ENCODE results near the gene AHCYL1. TPM values are rescaled to one million over a fixed set of nuclear protein-coding genes. Genes with fewer than 3 reads are reported as not detected.
"Not testable (repeated sequence)": the region's sequence is repeated elsewhere in the genome, so short reads cannot be mapped to it uniquely, and the experiment has no call there.

AHCYL1 gene
- 36.6 and 37.6 TPM in 2 replicates for total RNA-seq (2014; rRNA removed; shearing (Covaris generic))

- DNase-seq (ENCODE audit: low spot score): peak; percentile 98
These were observed at the start of gene AHCYL1 for GRCh38 chr1:109984456-109985246. TSS of gene AHCYL1 (plus strand) at chr1:109984765. CDS start at chr1:109985053, 288 bp downstream.

GRCh38 chr1:109935451-109935900 lies 49.1 kb upstream of the AHCYL1 start:
- no peak for DNase-seq (ENCODE audit: low spot score)

DNA sequence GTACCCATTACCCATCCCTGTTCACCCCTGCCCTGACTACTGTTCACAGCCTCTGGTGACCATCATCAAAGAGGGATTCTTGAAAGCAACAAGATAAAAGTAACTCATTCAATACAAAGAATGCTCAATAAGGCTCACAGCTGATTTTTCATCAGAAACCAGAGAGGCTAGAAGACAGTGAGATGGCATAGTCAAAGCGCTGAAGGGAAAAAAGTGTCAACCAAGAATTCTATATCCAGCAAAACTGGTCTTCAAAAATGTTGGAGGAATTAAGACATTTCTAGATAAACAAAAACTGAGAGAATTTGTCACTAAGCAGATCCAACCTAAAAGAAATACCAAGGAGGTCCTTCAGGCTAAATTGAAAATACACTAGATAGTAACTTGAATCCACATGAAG lies 46.8 kb upstream of the AHCYL1 start:
- DNase-seq (ENCODE audit: low spot score): no peak

DNA sequence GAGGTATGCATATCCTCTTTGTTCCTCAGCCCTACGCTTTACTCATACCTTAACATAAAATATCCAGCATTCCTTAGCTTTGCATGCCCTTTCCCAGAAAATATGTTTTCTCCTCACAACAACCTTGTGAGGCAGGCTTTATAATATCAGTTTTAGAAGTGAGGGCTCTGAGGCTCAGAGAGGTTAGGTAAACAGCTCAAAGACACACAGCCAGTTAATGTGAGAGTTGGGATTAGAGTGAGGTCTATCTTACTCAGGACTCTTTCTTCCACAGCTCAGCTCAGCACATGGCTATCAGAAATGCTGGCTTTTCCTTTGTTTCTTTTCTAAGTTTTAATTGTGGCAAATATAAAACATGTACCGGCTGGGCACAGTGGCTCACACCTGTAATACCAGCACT lies 46.0 kb upstream of the AHCYL1 start:
- no peak for DNase-seq (ENCODE audit: low spot score)

- no peak for DNase-seq (ENCODE audit: low spot score)
These were observed 42.1 kb upstream of the AHCYL1 start for GRCh38 chr1:109942434-109942833.

DNA sequence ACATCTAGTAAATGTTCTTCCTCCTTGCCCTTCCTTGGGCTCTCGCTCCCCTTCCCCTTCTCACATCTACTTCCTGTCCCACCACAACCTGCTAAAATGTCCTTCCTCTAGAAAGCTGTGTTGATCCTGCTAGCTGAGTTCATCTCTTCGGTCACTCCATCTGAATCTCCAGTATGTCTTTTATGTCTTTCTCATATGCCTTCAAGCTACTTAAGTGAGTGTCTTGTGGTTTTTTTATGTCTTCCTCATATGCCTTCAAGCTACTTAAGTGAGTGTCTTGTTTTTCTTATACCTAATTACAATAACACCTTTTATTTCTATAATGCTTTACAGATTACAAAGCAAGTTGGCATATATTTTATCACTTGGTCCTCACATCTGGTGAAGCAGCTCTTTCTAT lies 40.0 kb upstream of the AHCYL1 start:
- no peak for DNase-seq (ENCODE audit: low spot score)

- DNase-seq (ENCODE audit: low spot score): no peak
These were observed 38.1 kb upstream of the AHCYL1 start for GRCh38 chr1:109946511-109946910.

- DNase-seq (ENCODE audit: low spot score): no peak
These were observed 36.8 kb upstream of the AHCYL1 start for GRCh38 chr1:109947582-109948284.

DNA sequence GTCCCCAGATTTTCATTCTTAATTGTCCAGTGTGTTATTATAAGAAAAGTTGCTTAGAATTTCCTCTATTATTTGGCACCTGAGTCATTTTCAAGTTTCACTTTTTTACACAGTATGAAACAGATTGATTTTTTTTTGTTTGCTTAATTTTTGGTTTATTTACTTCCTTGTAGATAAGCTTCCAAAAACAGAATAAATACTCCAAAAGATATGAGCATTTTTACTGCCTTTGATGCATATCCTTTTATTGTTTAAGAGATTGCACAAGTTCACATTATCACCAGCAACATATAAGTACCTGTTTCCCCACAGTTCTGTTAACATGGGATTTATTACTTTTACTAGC lies 36.3 kb upstream of the AHCYL1 start:
- no peak for DNase-seq (ENCODE audit: low spot score)

- DNase-seq (ENCODE audit: low spot score): no peak
These were observed 34.5 kb upstream of the AHCYL1 start for GRCh38 chr1:109950038-109950437.

- DNase-seq (ENCODE audit: low spot score): no peak
These were observed 34.1 kb upstream of the AHCYL1 start for GRCh38 chr1:109950509-109950908.

DNA sequence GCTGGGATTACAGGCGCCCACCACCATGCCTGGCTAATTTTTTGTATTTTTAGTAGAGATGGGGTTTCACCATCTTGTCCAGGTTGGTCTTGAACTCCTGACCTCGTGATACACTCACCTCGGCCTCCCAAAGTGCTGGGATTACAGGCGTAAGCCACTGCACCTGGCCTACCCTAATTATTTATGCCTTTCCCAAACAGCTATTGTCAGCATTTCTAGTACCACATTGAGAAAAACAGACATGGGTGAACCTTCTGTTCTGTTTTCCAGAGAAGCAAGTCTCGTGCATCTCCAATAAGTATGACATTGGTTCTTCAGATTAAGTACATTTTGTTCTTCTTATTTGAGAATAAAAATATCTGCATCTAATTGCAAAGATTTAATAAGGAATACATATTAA lies 33.1 kb upstream of the AHCYL1 start:
- DNase-seq (ENCODE audit: low spot score): not testable (repeated sequence)

GRCh38 chr1:109954041-109954512 lies 30.5 kb upstream of the AHCYL1 start:
- no peak for DNase-seq (ENCODE audit: low spot score)

- no peak for DNase-seq (ENCODE audit: low spot score)
These were observed 25.0 kb upstream of the AHCYL1 start for GRCh38 chr1:109959632-109959973.

GRCh38 chr1:109959974-109960744 lies 24.4 kb upstream of the AHCYL1 start:
- peak; percentile 73 for DNase-seq (ENCODE audit: low spot score)

DNA sequence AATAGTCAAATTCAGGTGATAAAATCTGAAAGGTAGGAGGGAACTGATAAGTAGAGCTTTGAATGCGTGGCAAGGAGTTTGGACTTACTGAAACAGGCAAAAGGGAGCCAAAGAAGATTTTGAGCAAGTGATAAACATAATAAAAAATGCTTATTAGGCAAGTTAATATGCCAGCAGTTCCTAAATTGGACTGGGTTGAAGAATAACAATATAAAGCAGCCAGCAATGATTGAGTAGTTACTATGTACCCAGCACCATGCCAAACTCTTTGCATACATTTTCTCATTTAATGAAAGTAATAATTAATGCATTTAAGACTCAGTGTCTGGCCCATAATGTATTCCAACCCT lies 23.8 kb upstream of the AHCYL1 start:
- no peak for DNase-seq (ENCODE audit: low spot score)

- peak; percentile 44 for DNase-seq (ENCODE audit: low spot score)
These were observed 20.7 kb upstream of the AHCYL1 start for GRCh38 chr1:109963864-109964263.

- DNase-seq (ENCODE audit: low spot score): peak; percentile 23
These were observed 15.3 kb upstream of the AHCYL1 start for GRCh38 chr1:109969146-109969829.

GRCh38 chr1:109969907-109970306 lies 14.7 kb upstream of the AHCYL1 start:
- no peak for DNase-seq (ENCODE audit: low spot score)

- DNase-seq (ENCODE audit: low spot score): no peak
These were observed 13.0 kb upstream of the AHCYL1 start for GRCh38 chr1:109971559-109971958.

DNA sequence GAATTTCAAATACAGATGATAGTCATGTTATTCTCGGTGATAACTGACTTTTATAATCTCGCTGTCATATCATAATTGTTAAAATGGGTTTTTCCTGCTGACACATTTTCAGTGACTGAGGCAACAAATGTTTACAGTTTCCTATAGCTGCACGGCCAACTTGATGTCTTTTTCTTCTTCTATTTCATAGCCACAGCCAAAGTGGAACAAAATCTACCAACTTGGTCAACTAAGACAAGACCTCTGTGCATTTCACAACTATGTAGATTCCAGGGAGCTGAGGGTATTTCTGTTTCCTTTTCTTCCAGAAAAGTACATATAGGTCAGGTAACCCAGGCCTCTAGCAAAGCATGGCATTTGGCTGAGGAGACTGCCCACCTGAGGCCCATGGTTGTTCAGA lies 10.4 kb upstream of the AHCYL1 start:
- DNase-seq (ENCODE audit: low spot score): no peak

DNA sequence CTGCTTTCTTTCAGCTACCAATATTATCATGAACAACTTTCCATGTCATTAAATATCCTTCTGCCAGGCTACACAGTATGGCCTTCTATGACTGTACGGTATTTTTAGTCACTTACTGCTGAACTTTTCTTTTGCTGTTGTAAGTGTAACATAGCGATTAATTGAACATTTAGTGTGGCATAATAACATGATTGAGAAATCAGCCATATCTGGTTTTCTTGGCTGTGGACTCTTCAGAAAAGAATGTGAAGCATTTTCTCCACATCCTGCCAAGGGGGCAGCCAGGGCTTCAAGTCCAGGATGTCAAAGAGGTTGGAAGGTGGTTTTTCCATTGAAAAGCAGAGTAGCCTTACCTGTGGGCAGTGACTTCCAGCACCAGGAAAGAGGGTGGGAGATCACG lies 8.8 kb upstream of the AHCYL1 start:
- DNase-seq (ENCODE audit: low spot score): peak; percentile 85

All from A172 (cell line).